Heart right ventricle (tissue), 16 donors: ENCODE data around the gene CD48. TPM values are rescaled to one million over a fixed set of nuclear protein-coding genes. Genes with fewer than 3 reads are reported as not detected.

Source experiments
- ATAC-seq, 8 donors: fragments of 200-7000 bp; cut with Tn5 transposase; one replicate each; pipeline ENCODE4 v1.9.1; 2020; ENCODE audit warnings: mild to moderate bottlenecking in 8 of 8, moderate library complexity in 8 of 8, moderate number of reproducible peaks in 1 of 8
- DNase-seq, 2 donors: peaks; one replicate each; pipeline ENCODE4 v3.0.0-alpha.2; 2020
- H3K27ac ChIP-seq, 10 donors: fragments of 200-600 bp; sonication (generic) in 2 of 10; one replicate each; pipeline versions ENCODE4 v1.5.0 to v1.8.0; 2020 to 2022; ENCODE audit warnings: mild to moderate bottlenecking in 3 of 10
- H3K27me3 ChIP-seq, 7 donors: fragments of 200-600 bp; one replicate each; pipeline ENCODE4 v1.8.0; 2021 to 2022; ENCODE audit warnings: mild to moderate bottlenecking in 2 of 7
- H3K36me3 ChIP-seq, 9 donors: fragments of 200-600 bp; sonication (generic) in 1 of 9; one replicate each; pipeline versions ENCODE4 v1.5.0 to v1.8.0; 2020 to 2022; ENCODE audit warnings: mild to moderate bottlenecking in 2 of 9
- H3K4me1 ChIP-seq, 9 donors: fragments of 200-600 bp; sonication (generic) in 1 of 9; one replicate each; pipeline versions ENCODE4 v1.5.0 to v1.8.0; 2020 to 2022; ENCODE audit warnings: mild to moderate bottlenecking in 4 of 9
- H3K4me3 ChIP-seq, 10 donors: fragments of 200-600 bp; sonication (generic) in 2 of 10; one replicate each; pipeline versions ENCODE4 v1.5.0 to v1.8.0; 2020 to 2022; ENCODE audit warnings: mild to moderate bottlenecking in 7 of 10, moderate library complexity in 2 of 10
- H3K9me3 ChIP-seq, 11 donors: fragments of 200-600 bp in 10 of 11; sonication (generic) in 2 of 11; one replicate each; pipeline versions ENCODE4 v1.5.0 to v1.8.0; 2013 to 2022; ENCODE audit warnings: mild to moderate bottlenecking in 2 of 11, control low read depth in 1 of 11, moderate library complexity in 1 of 11
- WGBS, 2 donors: extraction: QIAGEN DNeasy Blood & Tissue Kit; methylation state at CpG; one replicate each; pipeline ENCODE4 v1.1.7; 2013; ENCODE audit warnings: inconsistent platforms in 1 of 2; 5-methylcytosine and 5-hydroxymethylcytosine counted together
- intact Hi-C, 10 donors: fragments of 100-400 bp; cut with DNase I; formaldehyde crosslinking; loops; one replicate each; pipeline versions ENCODE4 v1.11.1 to v1.14.2; 2022
- polyA plus RNA-seq, 2 donors: library from polyadenylated mRNA; stranded (reverse); fragments of 200-250 nt; gene quantifications; one replicate each; pipeline ENCODE4 v1.2.3, GENCODE V29; 2013
- total RNA-seq, 10 donors: library from RNA; stranded (reverse); fragmentation: NEBNext Ultra II Directional in 3 of 10; extraction: Animal tissue kit (Norgen Biotek cat#: 25700) in 3 of 10; gene quantifications; one replicate each; pipeline versions ENCODE4 v1.2.1 to v1.2.4, GENCODE V29; 2021 to 2023
- TF ChIP-seq, protein P1 (sequence below), 9 donors: fragments of 200-600 bp; sonication (generic) in 2 of 9; IDR thresholded peaks; one replicate each; pipeline versions ENCODE4 v1.5.0 to v1.8.0; 2021 to 2022; ENCODE audit warnings: antibody characterized with exemption in 9 of 9, mild to moderate bottlenecking in 5 of 9, moderate library complexity in 1 of 9
- donor health status: Arrhythmogenic right ventricular cardiomyopathy.
- donor health status: ischemic (EF 13 %, LVEDD 7.1; RV severe dilation, severe dysfunction).
- donor health status: healthy with polysubstance abuse.
- donor health status: DM: no; HTN: yes; CAD: no.
- donor health status: DM: no; HTN: no; CAD: no.
- donor health status: ischemic (EF 25% LVEDD 6.9; RV normal size, moderate dysfunction).
- donor health status: ischemic (EF 25% LVEDD 5.7; RV mildly dilated, moderate dysfunction).
- donor health status: healthy.
- donor health status: DM: yes; HTN: yes; CAD: no.
- donor health status: Ischemic cardiomyopathy.
- donor health status: ischemic (EF 35%, LVEDD 5.7; RV mildly dilated, moderate dysfunction).
- donor health status: nonischemic (EF 11% LVEDD 7.7; RV severe dilation, severe dysfunction).
- donor health status: DM: yes; HTN: yes; CAD: no.
- donor health status: PGD.
- donor health status: ischemic (EF 29% LVEDD 5.4; RV normal size, mild dysfunction).
- donor health status: nonischemic (EF 23%, LVEDD 6.1; RV moderate dilation, normal function).

The CD48 gene
- total and polyA plus RNA-seq, 12 donors, result 0.40 to 20.9 (median 0.96) TPM

DNA sequence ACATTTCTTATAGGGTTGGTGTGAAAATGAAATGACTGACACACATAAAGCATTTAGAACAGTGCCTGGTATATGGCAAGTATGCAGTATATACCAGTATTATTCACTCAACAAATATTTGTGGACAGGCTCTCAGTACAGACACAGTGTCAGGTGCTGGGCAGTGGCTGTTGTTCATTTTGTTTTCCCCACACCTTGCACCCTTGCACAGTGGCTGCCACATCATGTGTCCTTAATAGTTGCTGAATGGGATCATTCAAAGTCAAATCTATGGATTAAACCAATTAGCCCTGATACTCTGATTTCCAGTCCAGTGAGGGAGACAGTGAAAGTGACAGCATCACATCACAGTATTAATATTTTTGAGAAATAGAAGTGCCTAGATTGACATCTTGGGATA is 67.2 kb downstream of the CD48 start:
- Histone ChIP-seq H3K27ac (peak overlapping the region in 1 of 10 donors; percentile 70), H3K4me1 (peaks cover 0 to 51% (median 4%) of the 10 kb centered on the region in 9 donors), H3K36me3 (no peaks in the 10 kb centered on the region)

DNA sequence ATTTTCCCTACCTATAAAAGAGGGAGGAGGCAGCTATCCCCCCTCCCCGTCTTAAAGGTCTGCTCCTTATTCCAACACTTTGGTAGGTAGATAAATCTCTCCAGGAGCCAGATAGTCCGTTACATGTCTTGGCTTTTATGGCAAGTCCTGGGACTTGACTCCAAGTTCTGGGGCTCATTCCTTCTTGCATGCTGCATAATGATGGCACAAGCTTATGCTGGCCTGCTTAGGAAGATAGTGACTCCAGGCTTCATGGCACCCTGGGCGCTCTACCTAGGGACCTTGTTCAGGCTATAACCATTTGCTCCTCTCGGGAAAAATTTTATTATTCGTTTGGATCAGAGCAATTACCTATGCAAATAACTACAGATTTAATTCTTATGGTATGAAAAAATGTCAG is 68.5 kb downstream of the CD48 start:
- ATAC-seq (no peak), DNase-seq (no peak)
- WGBS, 2 donors, result 91 to 92% methylated on average over 5 of the region's 5 CpGs
- intact Hi-C loops, result no loop called here
- Histone ChIP-seq H3K4me1 (peaks cover 0 to 59% (median 4%) of the 10 kb centered on the region in 9 donors), H3K9me3 (no peaks in the 10 kb centered on the region), H3K27ac (peak overlapping the region in 1 of 10 donors; percentile 52), H3K4me3 (peak overlapping the region in 1 of 10 donors; percentile 46), H3K27me3 (peaks cover 0 to 7% (median 0%) of the 10 kb centered on the region in 7 donors), H3K36me3 (no peaks in the 10 kb centered on the region)
- TF ChIP-seq, protein P1, sequence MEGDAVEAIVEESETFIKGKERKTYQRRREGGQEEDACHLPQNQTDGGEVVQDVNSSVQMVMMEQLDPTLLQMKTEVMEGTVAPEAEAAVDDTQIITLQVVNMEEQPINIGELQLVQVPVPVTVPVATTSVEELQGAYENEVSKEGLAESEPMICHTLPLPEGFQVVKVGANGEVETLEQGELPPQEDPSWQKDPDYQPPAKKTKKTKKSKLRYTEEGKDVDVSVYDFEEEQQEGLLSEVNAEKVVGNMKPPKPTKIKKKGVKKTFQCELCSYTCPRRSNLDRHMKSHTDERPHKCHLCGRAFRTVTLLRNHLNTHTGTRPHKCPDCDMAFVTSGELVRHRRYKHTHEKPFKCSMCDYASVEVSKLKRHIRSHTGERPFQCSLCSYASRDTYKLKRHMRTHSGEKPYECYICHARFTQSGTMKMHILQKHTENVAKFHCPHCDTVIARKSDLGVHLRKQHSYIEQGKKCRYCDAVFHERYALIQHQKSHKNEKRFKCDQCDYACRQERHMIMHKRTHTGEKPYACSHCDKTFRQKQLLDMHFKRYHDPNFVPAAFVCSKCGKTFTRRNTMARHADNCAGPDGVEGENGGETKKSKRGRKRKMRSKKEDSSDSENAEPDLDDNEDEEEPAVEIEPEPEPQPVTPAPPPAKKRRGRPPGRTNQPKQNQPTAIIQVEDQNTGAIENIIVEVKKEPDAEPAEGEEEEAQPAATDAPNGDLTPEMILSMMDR (IDR thresholded peaks at IDR 0.05), result no peak

More for the DNA sequence above, 67.2 kb downstream of the CD48 start:
- H3K27me3 ChIP-seq, result peaks cover 0 to 7% (median 0%) of the 10 kb centered on the region in 7 donors
- no peak for DNase-seq
- no peaks in the 10 kb centered on the region for H3K9me3 ChIP-seq
- TF ChIP-seq, protein P1 (IDR thresholded peaks at IDR 0.05), result no peak
- no peak for ATAC-seq
- intact Hi-C loops, result no loop called here
- H3K4me3 ChIP-seq, result peak overlapping the region in 1 of 10 donors; percentile 46

DNA sequence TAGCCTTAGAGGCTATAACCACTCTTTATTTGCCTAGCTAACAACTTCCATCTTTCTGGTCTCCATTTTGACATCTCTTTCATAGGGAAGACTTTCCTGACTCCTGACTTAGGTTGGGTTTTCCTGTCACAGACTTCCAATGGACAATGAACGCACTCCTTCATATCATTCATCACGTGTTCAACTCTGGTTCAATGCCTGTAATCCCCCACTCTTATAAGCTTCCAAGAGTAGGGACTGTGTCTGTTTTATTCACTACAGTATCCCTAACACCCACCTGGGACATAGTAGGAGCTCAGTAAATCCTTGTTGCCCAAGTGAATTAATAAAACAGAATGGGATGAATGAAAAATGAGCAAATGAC is 69.4 kb downstream of the CD48 start:
- DNase-seq, result no peak
- H3K9me3 ChIP-seq, result no peaks in the 10 kb centered on the region
- no peaks in the 10 kb centered on the region for H3K36me3 ChIP-seq
- peak overlapping the region in 1 of 10 donors; percentile 52 for H3K27ac ChIP-seq
- no peak overlapping the region for H3K4me3 ChIP-seq
- ATAC-seq, result no peak
- intact Hi-C loops, result no loop called here
- peaks cover 0 to 7% (median 0%) of the 10 kb centered on the region in 7 donors for H3K27me3 ChIP-seq
- WGBS, 2 donors, result 91 to 95% methylated on average over 2 of the region's 2 CpGs
- peaks cover 0 to 65% (median 4%) of the 10 kb centered on the region in 9 donors for H3K4me1 ChIP-seq
- TF ChIP-seq, protein P1 (IDR thresholded peaks at IDR 0.05), result no peak

DNA sequence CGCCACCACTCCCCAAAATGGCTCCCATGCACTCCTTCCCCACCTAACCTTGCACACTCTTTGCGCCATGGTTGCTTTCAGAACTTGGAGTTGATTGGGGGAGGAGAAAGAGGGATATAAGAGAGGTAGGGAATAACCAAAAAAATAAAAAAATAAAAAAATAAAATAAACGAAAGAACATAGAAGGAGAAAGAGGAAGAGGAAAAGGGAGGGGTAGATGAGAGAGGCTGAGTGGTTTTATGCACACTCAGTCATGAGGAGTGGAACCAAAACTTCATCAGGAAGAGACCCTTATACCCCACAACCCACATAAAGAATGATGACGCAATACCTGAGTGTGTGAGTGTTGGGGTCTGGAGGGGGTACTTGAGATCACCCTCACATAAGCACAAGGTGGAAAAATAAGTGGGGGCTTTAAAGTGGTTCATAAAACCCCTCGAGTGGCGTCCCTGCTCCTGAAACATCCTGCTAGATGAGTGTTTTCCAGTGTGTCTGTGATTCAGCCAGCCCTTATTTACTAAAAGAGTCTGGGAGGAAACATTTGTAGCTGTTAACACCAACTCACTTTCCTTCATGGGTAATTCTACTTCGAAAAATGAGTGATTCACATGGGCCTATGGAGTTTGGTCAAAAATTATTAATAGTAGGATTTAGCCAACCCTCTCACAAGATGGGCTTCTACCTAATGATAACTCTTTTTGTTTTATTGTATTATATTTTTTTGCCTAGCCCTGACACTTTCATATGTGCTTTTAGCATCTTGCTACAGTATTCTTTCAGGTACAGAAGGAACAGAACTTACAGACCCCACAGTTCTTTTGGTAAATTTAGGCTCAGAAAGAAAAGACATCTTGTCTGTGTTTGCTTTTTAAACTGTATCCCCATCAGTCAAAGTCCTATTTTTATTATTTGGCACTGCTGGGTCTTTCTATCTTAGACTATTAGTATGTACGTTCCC is 70.0 kb downstream of the CD48 start:
- no peak for ATAC-seq
- no peak for DNase-seq
- H3K4me3 ChIP-seq, result no peak overlapping the region
- H3K9me3 ChIP-seq, result no peaks in the 10 kb centered on the region
- TF ChIP-seq, protein P1 (IDR thresholded peaks at IDR 0.05), result no peak
- H3K4me1 ChIP-seq, result peaks cover 0 to 61% (median 0%) of the 10 kb centered on the region in 9 donors
- peaks cover 0 to 1% (median 0%) of the 10 kb centered on the region in 9 donors for H3K36me3 ChIP-seq
- H3K27ac ChIP-seq, result peak overlapping the region in 1 of 10 donors; percentile 52
- peaks cover 0 to 7% (median 0%) of the 10 kb centered on the region in 7 donors for H3K27me3 ChIP-seq
- WGBS, 2 donors, result 79 to 84% methylated on average over 8 of the region's 8 CpGs
- intact Hi-C loops, result no loop called here
